Transverse colon (tissue), 4 donors: ENCODE measurements around the gene SYNJ2BP. TPM values are rescaled to one million over a fixed set of nuclear protein-coding genes. Genes with fewer than 3 reads are reported as not detected.

ENCODE experiments used
- DNase-seq: peaks from one replicate; pipeline ENCODE4 v3.0.0-alpha.2; 2019
- H3K27ac ChIP-seq, 4 donors: fragments of 200-600 bp; sonication (generic); 2 replicates each; pipeline ENCODE4 v1.5.1; 2016 to 2018; ENCODE audit warnings: inconsistent platforms in 4 of 4
- H3K27me3 ChIP-seq: fragments of 200-600 bp; sonication (generic); 2 replicates; pipeline ENCODE4 v1.5.1; 2017; ENCODE audit warnings: inconsistent platforms
- H3K36me3 ChIP-seq, 4 donors: fragments of 200-600 bp; sonication (generic); 2 replicates each; pipeline ENCODE4 v1.5.1; 2017 to 2019; ENCODE audit warnings: inconsistent platforms in 4 of 4
- H3K4me1 ChIP-seq, 4 donors: fragments of 200-600 bp; sonication (generic); 2 replicates each; pipeline ENCODE4 v1.5.1; 2017 to 2020; ENCODE audit warnings: inconsistent platforms in 4 of 4
- H3K4me3 ChIP-seq, 4 donors: fragments of 200-600 bp; sonication (generic); 1 replicate in 1 of 4; 2 replicates in 3 of 4; pipeline versions ENCODE4 v1.5.1 to v1.6.1; 2017 to 2019; ENCODE audit warnings: inconsistent platforms in 4 of 4
- H3K9me3 ChIP-seq, 2 donors: fragments of 200-600 bp; sonication (generic); 2 replicates each; pipeline ENCODE4 v1.5.1; 2017 to 2019; ENCODE audit warnings: inconsistent platforms in 2 of 2
- CTCF ChIP-seq, 5 experiments: fragments of 200-600 bp in 3 of 5; fragments of 450-650 bp in 2 of 5; sonication (generic) in 3 of 5; IDR thresholded peaks; 1 replicate in 2 of 5; 2 replicates in 3 of 5; pipeline ENCODE4 v1.5.1; 2016 to 2017; ENCODE audit warnings: antibody characterized with exemption in 5 of 5, inconsistent platforms in 3 of 5, mild to moderate bottlenecking in 2 of 5, moderate library complexity in 1 of 5
- EP300 ChIP-seq: sonication (generic); formaldehyde crosslinking; IDR thresholded peaks from one replicate; pipeline ENCODE4 v1.6.1; 2017; ENCODE audit warnings: antibody characterized with exemption, low read depth
- POLR2A ChIP-seq: fragments of 450-650 bp; IDR thresholded peaks from one replicate; pipeline ENCODE4 v1.6.1; 2016; ENCODE audit warnings: antibody characterized with exemption, mild to moderate bottlenecking, moderate library complexity
- POLR2AphosphoS5 ChIP-seq, 3 donors: sonication (generic); formaldehyde crosslinking; IDR thresholded peaks; one replicate each; pipeline ENCODE4 v1.6.1; 2016; ENCODE audit warnings: antibody characterized with exemption in 3 of 3
- WGBS, 2 donors: methylation state at CpG; one replicate each; pipeline ENCODE4 v1.1.5; 2018; ENCODE audit warnings: low coverage in 1 of 2; 5-methylcytosine and 5-hydroxymethylcytosine counted together
- in situ Hi-C, 4 donors: fragments of 200-750 bp; cut with MboI; loops; one replicate each; pipeline versions ENCODE4 v1.15.0 to v1.15.1; 2017; ENCODE audit warnings: low sequenced_read_pairs in 3 of 4, low pct_ligation_motif_present in 1 of 4, low pct_unique_long_range_greater_than_20kb in 1 of 4
- intact Hi-C: fragments of 100-400 bp; cut with DNase I; formaldehyde crosslinking; loops from one replicate; pipeline ENCODE4 v1.15.1; 2023; ENCODE audit warnings: low total_unique reads
- total RNA-seq, 4 donors: library from RNA; depleted of rRNA; stranded (reverse); fragments of >200 nt; gene quantifications; one replicate each; pipeline ENCODE4 v1.1.0, GENCODE V29; 2016

Gene SYNJ2BP
- total RNA-seq, 4 donors from 2014 or later = 26.7 to 43.4 (median 32.0) TPM

GRCh38 chr14:70380824-70381223, 36.1 kb downstream of the SYNJ2BP start:
- no peak for DNase-seq
- in situ Hi-C loops = no loop called here
- Histone ChIP-seq H3K9me3 (no peaks in the 10 kb centered on the region), H3K4me3 (no peak overlapping the region), H3K27ac (no peak overlapping the region), H3K27me3 (no peaks in the 10 kb centered on the region), H3K36me3 (peaks cover 0 to 10% (median 3%) of the 10 kb centered on the region in 4 donors), H3K4me1 (peaks cover 0 to 14% (median 4%) of the 10 kb centered on the region in 4 donors)
- TF ChIP-seq POLR2AphosphoS5 (IDR thresholded peaks at IDR 0.05) (no peak), EP300 (no peak), CTCF (IDR thresholded peaks at IDR 0.05) (no peak)
- intact Hi-C loops = no loop called here

- intact Hi-C loops = no loop called here
- Histone ChIP-seq H3K27ac (peak overlapping the region in 1 of 4 donors; percentile 6), H3K36me3 (peaks cover 0 to 22% (median 5%) of the 10 kb centered on the region in 4 donors), H3K9me3 (no peaks in the 10 kb centered on the region), H3K27me3 (no peaks in the 10 kb centered on the region), H3K4me1 (peaks cover 0 to 14% (median 4%) of the 10 kb centered on the region in 4 donors), H3K4me3 (no peak overlapping the region)
- in situ Hi-C loops = no loop called here
- DNase-seq = no peak
- TF ChIP-seq CTCF (IDR thresholded peaks at IDR 0.05) (no peak), POLR2A (no peak), EP300 (no peak), POLR2AphosphoS5 (IDR thresholded peaks at IDR 0.05) (no peak)
- 50 to 59% methylated on average over 1 of the region's 1 CpG for WGBS, 2 donors
Observed at GRCh38 chr14:70378696-70379095, 38.2 kb downstream of the SYNJ2BP start.

Other genes with a start within 250 kb of the SYNJ2BP start
- gene SLC8A3, start 228.1 kb downstream of the SYNJ2BP start, total RNA-seq = 1 to 10 TPM in 1 of 4 donors, under 1 TPM in 2, not detected in 1; 0.27 to 1.9 (median 0.32) TPM
- gene COX16, start 57.4 kb downstream of the SYNJ2BP start, total RNA-seq = 10 to 100 TPM in 3 of 4 donors, 1 to 10 TPM in 1; 5.8 to 35.5 (median 23.5) TPM
- gene ADAM21, start 35.1 kb upstream of the SYNJ2BP start, total RNA-seq = not detected
- 1 to 10 TPM in 2 of 4 donors, not detected in 2; 1.4 to 1.7 TPM for gene ADAM20, start 117.9 kb upstream of the SYNJ2BP start, total RNA-seq
- gene MED6, start 183.6 kb upstream of the SYNJ2BP start, total RNA-seq = 10 to 100 TPM in 3 of 4 donors, 1 to 10 TPM in 1; 6.0 to 33.5 (median 23.7) TPM
- 1 to 10 TPM in 1 of 4 donors, under 1 TPM in 1, not detected in 2; 0.41 to 1.3 TPM for gene TTC9, start 224.8 kb upstream of the SYNJ2BP start, total RNA-seq